ENCODE results near the gene FGF16. TPM values are rescaled to one million over a fixed set of nuclear protein-coding genes. Genes with fewer than 3 reads are reported as not detected.
"Not testable (repeated sequence)": the region's sequence is repeated elsewhere in the genome, so short reads cannot be mapped to it uniquely, and the experiment has no call there.

FGF16 gene
- total RNA-seq, 1 experiment from 2014 or later, result not detected

DNA sequence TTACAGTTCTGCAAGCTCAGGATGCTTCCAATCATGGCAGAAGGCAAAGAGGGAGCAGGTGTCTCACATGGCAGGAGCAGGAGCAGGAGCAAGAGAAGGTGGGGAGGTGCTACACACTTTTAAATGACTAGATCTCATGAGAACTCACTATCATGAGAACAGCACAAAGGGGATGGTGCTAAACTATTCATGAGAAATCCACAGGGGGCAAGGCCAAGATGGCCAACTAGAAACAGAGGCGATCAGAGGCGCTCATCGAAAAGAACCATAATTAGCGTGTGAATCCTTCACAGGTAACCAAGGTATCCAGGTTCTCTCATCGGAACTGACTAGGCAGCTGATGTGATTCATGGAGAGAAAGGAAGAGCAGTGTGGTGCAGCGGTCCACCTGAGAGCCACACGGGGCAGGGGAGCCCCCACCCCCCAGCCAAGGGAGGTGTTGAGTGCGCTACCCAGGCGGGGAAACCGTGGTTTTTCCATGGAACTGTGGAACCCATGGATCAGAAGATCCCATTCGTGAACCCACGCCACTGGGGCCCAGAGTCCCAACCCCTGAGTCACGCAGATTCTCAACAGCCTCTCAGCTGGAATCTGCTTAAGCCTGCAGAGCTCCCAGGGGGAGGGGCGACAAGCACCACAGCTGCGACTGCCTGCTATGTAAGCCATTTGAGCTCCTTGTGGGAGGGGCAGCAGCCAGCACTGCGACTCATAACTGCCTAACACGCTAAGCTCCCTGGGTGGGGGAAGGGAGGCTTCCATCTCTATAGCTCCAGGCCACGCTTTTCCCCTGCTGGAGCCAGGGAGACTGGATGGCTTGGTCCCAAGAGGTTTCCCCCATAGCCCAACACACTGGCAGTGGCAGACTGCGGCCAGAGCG, 46.7 kb downstream of the FGF16 start:
- no TSS peak for BruUV-seq (replicated peaks)
- POLR2A ChIA-PET (ENCODE audit: unreplicated experiment), result no interaction called here
- Histone ChIP-seq H3K9me3 (ENCODE audit: insufficient read depth, low read depth) (no peaks in the 10 kb centered on the region), H4K20me1 (ENCODE audit: insufficient read depth) (no peaks in the 10 kb centered on the region), H3K27ac (no peak overlapping the region), H3K27me3 (ENCODE audit: insufficient read depth, low read depth) (no peaks in the 10 kb centered on the region), H3F3A (ENCODE audit: insufficient read depth, low read depth) (no peaks in the 10 kb centered on the region), H3K4me2 (no peak overlapping the region), H3K9me2 (ENCODE audit: insufficient read depth) (no peaks in the 10 kb centered on the region), H2AFZ (no peak overlapping the region), H3K4me3 (no peak overlapping the region), H3K36me3 (ENCODE audit: low read depth) (no peaks in the 10 kb centered on the region), H3K4me1 (replicated peaks; ENCODE audit: insufficient read depth) (no peaks in the 10 kb centered on the region), H3K79me2 (ENCODE audit: low read depth) (no peaks in the 10 kb centered on the region)
- TF ChIP-seq, protein P1, sequence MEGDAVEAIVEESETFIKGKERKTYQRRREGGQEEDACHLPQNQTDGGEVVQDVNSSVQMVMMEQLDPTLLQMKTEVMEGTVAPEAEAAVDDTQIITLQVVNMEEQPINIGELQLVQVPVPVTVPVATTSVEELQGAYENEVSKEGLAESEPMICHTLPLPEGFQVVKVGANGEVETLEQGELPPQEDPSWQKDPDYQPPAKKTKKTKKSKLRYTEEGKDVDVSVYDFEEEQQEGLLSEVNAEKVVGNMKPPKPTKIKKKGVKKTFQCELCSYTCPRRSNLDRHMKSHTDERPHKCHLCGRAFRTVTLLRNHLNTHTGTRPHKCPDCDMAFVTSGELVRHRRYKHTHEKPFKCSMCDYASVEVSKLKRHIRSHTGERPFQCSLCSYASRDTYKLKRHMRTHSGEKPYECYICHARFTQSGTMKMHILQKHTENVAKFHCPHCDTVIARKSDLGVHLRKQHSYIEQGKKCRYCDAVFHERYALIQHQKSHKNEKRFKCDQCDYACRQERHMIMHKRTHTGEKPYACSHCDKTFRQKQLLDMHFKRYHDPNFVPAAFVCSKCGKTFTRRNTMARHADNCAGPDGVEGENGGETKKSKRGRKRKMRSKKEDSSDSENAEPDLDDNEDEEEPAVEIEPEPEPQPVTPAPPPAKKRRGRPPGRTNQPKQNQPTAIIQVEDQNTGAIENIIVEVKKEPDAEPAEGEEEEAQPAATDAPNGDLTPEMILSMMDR (conservative IDR thresholded peaks at IDR 0.05), result no peak
- no peak for TF ChIP-seq EZH2 (IDR thresholded peaks at IDR 0.05; ENCODE audit: low read depth)
- DNase-seq, result peak in 1 of 2 experiments; percentile 5
- intact Hi-C loops (cut with micrococcal nuclease; ENCODE audit: unreplicated experiment), result no loop called here
- CTCF ChIA-PET, result no interaction called here

DNA sequence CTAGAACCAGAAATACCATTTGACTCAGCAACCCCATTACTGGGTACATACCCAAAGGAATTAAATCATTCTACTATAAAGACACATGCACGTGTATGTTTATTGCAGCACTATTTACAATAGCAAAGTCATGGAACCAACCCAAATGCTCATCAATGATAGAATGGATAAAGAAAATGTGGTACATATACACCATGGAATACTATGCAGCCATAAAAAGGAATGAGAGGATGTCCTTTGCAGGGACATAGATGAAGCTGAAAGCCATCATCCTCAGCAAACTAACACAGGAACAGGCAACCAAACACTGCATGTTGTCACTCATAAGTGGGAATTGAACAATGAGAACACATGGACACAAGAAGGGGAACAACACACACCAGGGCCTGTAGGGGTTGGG, 53.0 kb downstream of the FGF16 start:
- H3K27me3 ChIP-seq (ENCODE audit: insufficient read depth, low read depth); DNase-seq; H3K4me3 ChIP-seq; H3K79me2 ChIP-seq (ENCODE audit: low read depth); CTCF ChIA-PET; intact Hi-C loops (cut with micrococcal nuclease; ENCODE audit: unreplicated experiment); H3K27ac ChIP-seq; H3K9me3 ChIP-seq (ENCODE audit: insufficient read depth, low read depth); POLR2A ChIA-PET (ENCODE audit: unreplicated experiment); H4K20me1 ChIP-seq (ENCODE audit: insufficient read depth); H3F3A ChIP-seq (ENCODE audit: insufficient read depth, low read depth); H3K4me2 ChIP-seq; H3K9me2 ChIP-seq (ENCODE audit: insufficient read depth); BruUV-seq (replicated peaks); H2AFZ ChIP-seq; H3K36me3 ChIP-seq (ENCODE audit: low read depth); H3K4me1 ChIP-seq (replicated peaks; ENCODE audit: insufficient read depth): not testable (repeated sequence)

DNA sequence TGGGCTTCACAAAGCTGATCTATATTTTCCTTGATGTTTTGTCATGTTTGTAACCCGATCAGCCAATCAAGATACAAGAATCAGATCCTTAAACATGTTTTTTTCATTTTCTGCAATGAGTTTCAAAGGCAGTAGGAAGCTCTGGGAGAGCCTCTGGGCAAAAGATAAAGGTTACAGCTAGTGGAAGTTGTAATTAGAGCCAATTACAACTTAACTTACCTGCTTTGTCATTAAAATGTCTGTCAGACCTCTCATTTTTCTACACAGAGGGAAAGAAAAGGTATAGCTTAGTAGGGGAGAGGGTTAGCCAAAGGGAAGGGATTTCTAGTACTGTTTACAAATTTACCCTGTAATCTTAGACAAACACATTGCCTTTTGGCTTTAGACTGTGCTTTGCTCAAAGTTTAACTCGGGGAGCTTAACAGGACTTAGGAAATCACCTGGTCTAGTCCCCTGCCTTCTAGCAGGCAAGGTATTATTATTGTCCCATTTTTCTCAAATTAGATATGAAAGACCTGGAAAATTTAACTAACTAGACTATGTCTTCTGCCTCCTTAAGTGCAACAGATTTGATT, 55.8 kb downstream of the FGF16 start:
- CTCF ChIA-PET, result no interaction called here
- no peak overlapping the region for H3K4me2 ChIP-seq
- H2AFZ ChIP-seq, result no peak overlapping the region
- H4K20me1 ChIP-seq (ENCODE audit: insufficient read depth), result no peaks in the 10 kb centered on the region
- H3K4me1 ChIP-seq (replicated peaks; ENCODE audit: insufficient read depth), result no peaks in the 10 kb centered on the region
- TF ChIP-seq, protein P1 (conservative IDR thresholded peaks at IDR 0.05), result no peak
- TF ChIP-seq EZH2 (IDR thresholded peaks at IDR 0.05; ENCODE audit: low read depth), result no peak
- H3K9me3 ChIP-seq (ENCODE audit: insufficient read depth, low read depth), result no peaks in the 10 kb centered on the region
- H3K9me2 ChIP-seq (ENCODE audit: insufficient read depth), result no peaks in the 10 kb centered on the region
- POLR2A ChIA-PET (ENCODE audit: unreplicated experiment), result no interaction called here
- no peak overlapping the region for H3K27ac ChIP-seq
- intact Hi-C loops (cut with micrococcal nuclease; ENCODE audit: unreplicated experiment), result no loop called here
- no peaks in the 10 kb centered on the region for H3K36me3 ChIP-seq (ENCODE audit: low read depth)
- H3K79me2 ChIP-seq (ENCODE audit: low read depth), result no peaks in the 10 kb centered on the region
- BruUV-seq (replicated peaks), result no TSS peak
- no peak for DNase-seq
- H3K27me3 ChIP-seq (ENCODE audit: insufficient read depth, low read depth), result no peaks in the 10 kb centered on the region
- H3K4me3 ChIP-seq, result no peak overlapping the region
- H3F3A ChIP-seq (ENCODE audit: insufficient read depth, low read depth), result no peaks in the 10 kb centered on the region

Data from PC-9 (cell line).